Aorta (tissue), 5 donors: Measurements from ENCODE around the gene TRIM25. TPM values are rescaled to one million over a fixed set of nuclear protein-coding genes. Genes with fewer than 3 reads are reported as not detected.

Experiments
- ATAC-seq: fragments of 200-7000 bp; cut with Tn5 transposase; one replicate; pipeline ENCODE4 v1.9.1; 2022; ENCODE audit warnings: moderate library complexity; ENCODE audit not compliant: low FRiP score
- DNase-seq, 2 donors: peaks; one replicate each; pipeline ENCODE4 v3.0.0-alpha.2; 2020
- H3K27ac ChIP-seq, 2 donors: one replicate each; pipeline ENCODE4 v1.5.1; 2013; ENCODE audit warnings: low read length in 2 of 2, mild to moderate bottlenecking in 2 of 2, moderate library complexity in 2 of 2, control low read depth in 1 of 2, inconsistent platforms in 1 of 2, low read depth in 1 of 2
- H3K27me3 ChIP-seq, 2 donors: one replicate each; pipeline ENCODE4 v1.6.1; 2013; ENCODE audit warnings: control low read depth in 1 of 2, low read length in 1 of 2, mild to moderate bottlenecking in 1 of 2, moderate library complexity in 1 of 2; ENCODE audit not compliant: insufficient read depth in 2 of 2, control insufficient read depth in 1 of 2
- H3K36me3 ChIP-seq, 2 donors: one replicate each; pipeline ENCODE4 v1.6.1; 2013; ENCODE audit warnings: control low read depth in 1 of 2, low read length in 1 of 2, mild to moderate bottlenecking in 1 of 2; ENCODE audit not compliant: insufficient read depth in 2 of 2, control insufficient read depth in 1 of 2
- H3K4me1 ChIP-seq, 2 donors: one replicate each; pipeline ENCODE4 v1.6.1; 2013; ENCODE audit warnings: low read length in 2 of 2, control low read depth in 1 of 2, mild to moderate bottlenecking in 1 of 2, moderate library complexity in 1 of 2; ENCODE audit not compliant: insufficient read depth in 2 of 2, control insufficient read depth in 1 of 2
- H3K4me3 ChIP-seq, 2 donors: one replicate each; pipeline ENCODE4 v1.5.1; 2013; ENCODE audit warnings: low read length in 2 of 2, control low read depth in 1 of 2, mild to moderate bottlenecking in 1 of 2
- H3K9me3 ChIP-seq: one replicate; pipeline ENCODE4 v1.6.1; 2013; ENCODE audit warnings: mild to moderate bottlenecking, low read length; ENCODE audit not compliant: control insufficient read depth
- WGBS, 2 donors: extraction: QIAGEN DNeasy Blood & Tissue Kit; methylation state at CpG; one replicate each; pipeline ENCODE4 v1.1.7; 2013; 5-methylcytosine and 5-hydroxymethylcytosine counted together
- intact Hi-C, 2 donors: fragments of 100-400 bp; cut with DNase I; formaldehyde crosslinking; loops; one replicate each; pipeline versions ENCODE4 v1.14.2 to v1.15.0; 2022
- polyA plus RNA-seq, 2 donors: library from polyadenylated mRNA; stranded (reverse); fragments of 200-250 nt; gene quantifications; one replicate each; pipeline ENCODE4 v1.2.3, GENCODE V29; 2013
- total RNA-seq, 2 donors: library from RNA; stranded (reverse); fragmentation: NEBNext Ultra II Directional; extraction: Animal tissue kit (Norgen Biotek cat#: 25700); gene quantifications; one replicate each; pipeline ENCODE4 v1.2.1, GENCODE V29; 2021
- donor health status: healthy with polysubstance abuse.
- donor health status: Bipolar disorder and iron deficiency.
- donor health status: DM: no; HTN: no; CAD: no.
- donor health status: DM: no; HTN: no; CAD: no.
- donor health status: DM: yes; HTN: yes; CAD: no.

The TRIM25 gene
- total and polyA plus RNA-seq, 4 donors = 7.4 to 85.3 (median 25.4) TPM

DNA sequence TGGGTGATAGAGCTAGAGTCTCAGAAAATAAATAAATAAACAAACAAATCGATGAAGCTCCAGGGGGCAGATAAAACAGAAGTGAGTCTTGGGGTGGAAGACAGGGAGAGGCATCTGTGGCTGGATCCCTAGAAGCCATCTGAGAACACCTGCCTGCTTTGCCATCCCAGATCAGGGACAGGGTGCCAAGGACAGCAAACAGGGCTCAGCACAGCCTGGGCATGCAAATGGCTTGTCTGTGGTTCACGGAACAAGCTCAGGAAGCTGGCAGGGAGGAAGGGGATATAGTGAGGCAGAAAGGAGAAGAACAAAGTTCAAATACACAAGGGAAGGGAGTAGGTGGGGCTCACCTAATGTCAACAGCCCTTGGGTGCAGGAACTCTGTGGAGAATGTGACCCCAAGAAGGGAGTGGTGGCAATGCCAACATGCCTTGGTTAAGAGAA is 27.5 kb downstream of the TRIM25 start:
- no peaks in the 10 kb centered on the region for H3K9me3 ChIP-seq
- intact Hi-C loops = no loop called here
- ATAC-seq = no peak
- no peaks in the 10 kb centered on the region for H3K27me3 ChIP-seq
- no peak overlapping the region for H3K27ac ChIP-seq
- WGBS, 2 donors = 77 to 86% methylated on average over 2 of the region's 2 CpGs
- H3K36me3 ChIP-seq = peaks cover 2 to 4% of the 10 kb centered on the region in 2 donors
- DNase-seq = no peak
- no peaks in the 10 kb centered on the region for H3K4me1 ChIP-seq
- no peak overlapping the region for H3K4me3 ChIP-seq

DNA sequence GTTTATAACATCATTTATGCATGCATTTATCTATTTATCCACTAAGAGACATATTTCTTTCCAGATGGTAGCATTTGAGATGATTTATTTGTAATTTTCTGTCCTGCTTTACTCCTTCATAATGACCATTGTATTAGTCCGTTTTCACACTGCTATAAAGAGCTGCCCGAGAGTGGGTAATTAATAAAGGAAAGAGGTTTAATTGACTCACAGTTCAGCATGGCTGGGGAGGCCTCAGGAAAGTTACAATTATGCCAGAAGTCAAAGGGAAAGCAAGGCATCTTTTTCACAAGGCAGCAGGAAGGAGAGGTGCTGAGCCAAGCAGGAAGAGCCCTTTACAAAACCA is 28.6 kb downstream of the TRIM25 start:
- intact Hi-C loops = no loop called here
- ATAC-seq = no peak
- 78 to 84% methylated on average over 2 of the region's 2 CpGs for WGBS, 2 donors
- Histone ChIP-seq H3K27ac (no peak overlapping the region), H3K27me3 (no peaks in the 10 kb centered on the region), H3K4me3 (no peak overlapping the region), H3K9me3 (no peaks in the 10 kb centered on the region), H3K36me3 (no peaks in the 10 kb centered on the region), H3K4me1 (no peaks in the 10 kb centered on the region)
- no peak for DNase-seq

GRCh38 chr17:56884483-56885311 is 29.2 kb downstream of the TRIM25 start:
- no peaks in the 10 kb centered on the region for H3K4me1 ChIP-seq
- intact Hi-C loops = no loop called here
- H3K27ac ChIP-seq = no peak overlapping the region
- H3K4me3 ChIP-seq = no peak overlapping the region
- ATAC-seq (no peak), DNase-seq (no peak)
- no peaks in the 10 kb centered on the region for H3K9me3 ChIP-seq
- H3K36me3 ChIP-seq = no peaks in the 10 kb centered on the region
- WGBS, 2 donors = 86 to 88% methylated on average over 6 of the region's 6 CpGs
- no peaks in the 10 kb centered on the region for H3K27me3 ChIP-seq

- no peak overlapping the region for H3K27ac ChIP-seq
These were observed 30.2 kb downstream of the TRIM25 start for GRCh38 chr17:56883616-56884015.

GRCh38 chr17:56881685-56882295 is 32.1 kb downstream of the TRIM25 start:
- ATAC-seq (no peak), DNase-seq (no peak)
- no peaks in the 10 kb centered on the region for H3K9me3 ChIP-seq
- H3K4me1 ChIP-seq = no peaks in the 10 kb centered on the region
- H3K4me3 ChIP-seq = no peak overlapping the region
- H3K27me3 ChIP-seq = no peaks in the 10 kb centered on the region
- no peak overlapping the region for H3K27ac ChIP-seq
- intact Hi-C loops = no loop called here
- no peaks in the 10 kb centered on the region for H3K36me3 ChIP-seq
- WGBS, 2 donors = 90 to 93% methylated on average over 3 of the region's 3 CpGs

More at GRCh38 chr17:56883616-56884015, 30.2 kb downstream of the TRIM25 start:
- no peak for DNase-seq
- H3K36me3 ChIP-seq = no peaks in the 10 kb centered on the region
- intact Hi-C loops = no loop called here
- 53 to 59% methylated on average over 1 of the region's 1 CpG for WGBS, 2 donors
- ATAC-seq = no peak
- H3K27me3 ChIP-seq = no peaks in the 10 kb centered on the region
- H3K4me3 ChIP-seq = no peak overlapping the region
- H3K9me3 ChIP-seq = no peaks in the 10 kb centered on the region
- no peaks in the 10 kb centered on the region for H3K4me1 ChIP-seq

- no peak for ATAC-seq
These were observed 33.3 kb downstream of the TRIM25 start for GRCh38 chr17:56880571-56880970.

GRCh38 chr17:56880133-56880532 is 33.7 kb downstream of the TRIM25 start:
- no peaks in the 10 kb centered on the region for H3K36me3 ChIP-seq
- no peaks in the 10 kb centered on the region for H3K27me3 ChIP-seq
- no peak overlapping the region for H3K4me3 ChIP-seq
- 48 to 57% methylated on average over 3 of the region's 3 CpGs for WGBS, 2 donors
- no peak for DNase-seq
- H3K27ac ChIP-seq = no peak overlapping the region
- intact Hi-C loops = no loop called here
- H3K9me3 ChIP-seq = no peaks in the 10 kb centered on the region
- no peaks in the 10 kb centered on the region for H3K4me1 ChIP-seq
- no peak for ATAC-seq

More at GRCh38 chr17:56880571-56880970, 33.3 kb downstream of the TRIM25 start:
- H3K9me3 ChIP-seq = no peaks in the 10 kb centered on the region
- WGBS, 2 donors = 65 to 75% methylated on average over 8 of the region's 8 CpGs
- H3K27ac ChIP-seq = no peak overlapping the region
- DNase-seq = no peak
- H3K36me3 ChIP-seq = no peaks in the 10 kb centered on the region
- intact Hi-C loops = no loop called here
- no peaks in the 10 kb centered on the region for H3K4me1 ChIP-seq
- no peaks in the 10 kb centered on the region for H3K27me3 ChIP-seq
- H3K4me3 ChIP-seq = no peak overlapping the region

DNA sequence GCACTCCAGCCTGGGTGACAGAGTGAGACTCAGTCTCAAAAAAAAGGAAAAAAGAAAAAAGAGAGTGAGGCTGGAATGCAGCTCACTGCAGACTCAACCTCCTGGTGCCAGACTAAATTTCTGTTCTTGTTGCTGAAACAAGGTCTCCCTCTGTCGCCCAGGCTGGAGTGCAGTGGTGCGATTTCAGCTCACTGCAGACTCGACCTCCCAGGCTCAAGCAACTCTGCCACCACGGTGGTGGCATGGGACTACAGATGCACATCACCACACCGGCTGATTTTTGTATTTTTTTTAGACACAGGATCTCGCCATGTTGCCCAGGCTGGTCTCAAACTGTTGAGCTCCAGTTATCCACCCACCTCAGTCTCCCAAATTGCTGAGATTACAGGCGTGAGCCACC is 34.6 kb downstream of the TRIM25 start:
- no peaks in the 10 kb centered on the region for H3K27me3 ChIP-seq
- no peaks in the 10 kb centered on the region for H3K4me1 ChIP-seq
- ATAC-seq (no peak), DNase-seq (no peak)
- intact Hi-C loops = no loop called here
- H3K36me3 ChIP-seq = no peaks in the 10 kb centered on the region
- H3K4me3 ChIP-seq = no peak overlapping the region
- H3K9me3 ChIP-seq = no peaks in the 10 kb centered on the region
- H3K27ac ChIP-seq = no peak overlapping the region
- 91 to 92% methylated on average over 7 of the region's 7 CpGs for WGBS, 2 donors

DNA sequence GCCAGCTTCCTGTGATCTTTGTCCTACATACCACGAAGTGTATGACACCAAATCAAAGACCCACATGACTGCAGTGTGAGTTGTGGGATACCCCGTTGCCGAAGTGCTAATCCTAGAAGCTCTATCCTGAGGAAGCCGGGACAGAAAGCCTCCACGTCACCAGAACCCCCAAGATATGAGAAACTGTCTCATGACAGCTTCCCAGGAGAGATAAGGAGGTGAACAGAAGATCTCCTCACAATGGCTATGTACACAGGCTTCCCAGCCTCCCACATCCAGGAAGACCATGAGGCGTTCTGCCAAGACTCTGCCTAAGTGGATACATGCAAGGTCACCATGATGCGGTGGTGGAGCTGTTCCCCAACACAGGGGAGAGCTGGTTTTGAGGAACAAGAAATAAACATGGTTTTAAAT is 37.1 kb downstream of the TRIM25 start:
- no peak overlapping the region for H3K27ac ChIP-seq
- H3K4me1 ChIP-seq = no peaks in the 10 kb centered on the region
- H3K9me3 ChIP-seq = no peaks in the 10 kb centered on the region
- 90 to 91% methylated on average over 7 of the region's 7 CpGs for WGBS, 2 donors
- no peak overlapping the region for H3K4me3 ChIP-seq
- ATAC-seq (no peak), DNase-seq (no peak)
- no peaks in the 10 kb centered on the region for H3K27me3 ChIP-seq
- intact Hi-C loops = no loop called here
- no peaks in the 10 kb centered on the region for H3K36me3 ChIP-seq
